Vagina (tissue), 2 donors: ENCODE results near the gene ABHD16A. TPM values are rescaled to one million over a fixed set of nuclear protein-coding genes. Genes with fewer than 3 reads are reported as not detected.

ENCODE experiments used
- microRNA-seq: library from miRNA; unstranded; fragments of <30 nt; microRNA quantifications from one replicate; pipeline ENCODE4, GENCODE V29; 2017; ENCODE audit warnings: borderline number of aligned reads, borderline replicate concordance
- small RNA-seq: library from RNA; depleted of rRNA; stranded (forward); fragments of <200 nt; gene quantifications from one replicate; pipeline ENCODE3, GENCODE V24; 2016
- total RNA-seq: library from RNA; depleted of rRNA; stranded (reverse); fragments of >200 nt; gene quantifications from one replicate; pipeline ENCODE4 v1.2.3, GENCODE V29; 2016

The ABHD16A gene
- total RNA-seq, 1 donor from 2014 or later: 53.0 TPM

Small RNA genes lying within 50 kb of the gene (microRNA-seq; reads per million reads assigned to microRNA genes)
- gene MIR4646: not detected

Small RNA genes lying within 50 kb of the gene (small RNA-seq; reads per million reads assigned to genes)
- gene LY6G6D (not detected), gene MIR4646 (not detected), gene RF00019 (not detected)

Other genes with a start within 250 kb of the ABHD16A start
- gene MICB, start 205.2 kb downstream of the ABHD16A start, total RNA-seq: 3.2 TPM
- gene MCCD1, start 174.4 kb downstream of the ABHD16A start, total RNA-seq: not detected
- 299 TPM for gene DDX39B, start 161.3 kb downstream of the ABHD16A start, total RNA-seq
- gene ATP6V1G2, start 156.7 kb downstream of the ABHD16A start, total RNA-seq: 5.4 TPM
- gene NFKBIL1, start 155.7 kb downstream of the ABHD16A start, total RNA-seq: 14.2 TPM
- not detected for gene LTA, start 131.0 kb downstream of the ABHD16A start, total RNA-seq
- gene TNF, start 127.8 kb downstream of the ABHD16A start, total RNA-seq: not detected
- 5.4 TPM for gene LTB, start 120.9 kb downstream of the ABHD16A start, total RNA-seq
- not detected for gene LST1, start 117.0 kb downstream of the ABHD16A start, total RNA-seq
- not detected for gene NCR3, start 110.3 kb downstream of the ABHD16A start, total RNA-seq
- gene AIF1, start 88.1 kb downstream of the ABHD16A start, total RNA-seq: 25.0 TPM
- gene PRRC2A, start 82.6 kb downstream of the ABHD16A start, total RNA-seq: 74.6 TPM
- gene BAG6, start 50.7 kb downstream of the ABHD16A start, total RNA-seq: 139 TPM
- gene APOM, start 47.4 kb downstream of the ABHD16A start, total RNA-seq: not detected
- 15.2 TPM for gene C6orf47, start 42.5 kb downstream of the ABHD16A start, total RNA-seq
- gene GPANK1, start 38.3 kb downstream of the ABHD16A start, total RNA-seq: 16.9 TPM
- 219 TPM for gene CSNK2B, start 37.2 kb downstream of the ABHD16A start, total RNA-seq
- gene LY6G5B, start 33.3 kb downstream of the ABHD16A start, total RNA-seq: 7.4 TPM
- 1.7 TPM for gene LY6G5C, start 22.3 kb downstream of the ABHD16A start, total RNA-seq
- not detected for gene LY6G6F, start 3.5 kb upstream of the ABHD16A start, total RNA-seq
- not detected for gene LY6G6D, start 12.0 kb upstream of the ABHD16A start, total RNA-seq
- not detected for gene LY6G6C, start 18.4 kb upstream of the ABHD16A start, total RNA-seq
- not detected for gene MPIG6B, start 20.0 kb upstream of the ABHD16A start, total RNA-seq
- 108 TPM for gene DDAH2, start 26.0 kb upstream of the ABHD16A start, total RNA-seq
- gene CLIC1, start 33.2 kb upstream of the ABHD16A start, total RNA-seq: 250 TPM
- gene MSH5, start 36.7 kb upstream of the ABHD16A start, total RNA-seq: 11.0 TPM
- not detected for gene SAPCD1, start 59.3 kb upstream of the ABHD16A start, total RNA-seq
- gene VWA7, start 74.0 kb upstream of the ABHD16A start, total RNA-seq: 0.74 TPM
- gene VARS1, start 92.4 kb upstream of the ABHD16A start, total RNA-seq: 39.8 TPM
- 51.6 TPM for gene LSM2, start 103.6 kb upstream of the ABHD16A start, total RNA-seq
- 0.98 TPM for gene HSPA1L, start 112.0 kb upstream of the ABHD16A start, total RNA-seq
- 345 TPM for gene HSPA1A, start 112.2 kb upstream of the ABHD16A start, total RNA-seq
- 466 TPM for gene HSPA1B, start 124.4 kb upstream of the ABHD16A start, total RNA-seq
- gene NEU1, start 159.5 kb upstream of the ABHD16A start, total RNA-seq: 26.0 TPM
- 5.9 TPM for gene SLC44A4, start 175.7 kb upstream of the ABHD16A start, total RNA-seq
- 45.2 TPM for gene EHMT2, start 194.4 kb upstream of the ABHD16A start, total RNA-seq
- gene ZBTB12, start 198.8 kb upstream of the ABHD16A start, total RNA-seq: 1.7 TPM
- 2.9 TPM for gene C2, start 224.4 kb upstream of the ABHD16A start, total RNA-seq
- gene CFB, start 242.8 kb upstream of the ABHD16A start, total RNA-seq: 9.6 TPM